ENCODE data around the gene UACA.

DNA sequence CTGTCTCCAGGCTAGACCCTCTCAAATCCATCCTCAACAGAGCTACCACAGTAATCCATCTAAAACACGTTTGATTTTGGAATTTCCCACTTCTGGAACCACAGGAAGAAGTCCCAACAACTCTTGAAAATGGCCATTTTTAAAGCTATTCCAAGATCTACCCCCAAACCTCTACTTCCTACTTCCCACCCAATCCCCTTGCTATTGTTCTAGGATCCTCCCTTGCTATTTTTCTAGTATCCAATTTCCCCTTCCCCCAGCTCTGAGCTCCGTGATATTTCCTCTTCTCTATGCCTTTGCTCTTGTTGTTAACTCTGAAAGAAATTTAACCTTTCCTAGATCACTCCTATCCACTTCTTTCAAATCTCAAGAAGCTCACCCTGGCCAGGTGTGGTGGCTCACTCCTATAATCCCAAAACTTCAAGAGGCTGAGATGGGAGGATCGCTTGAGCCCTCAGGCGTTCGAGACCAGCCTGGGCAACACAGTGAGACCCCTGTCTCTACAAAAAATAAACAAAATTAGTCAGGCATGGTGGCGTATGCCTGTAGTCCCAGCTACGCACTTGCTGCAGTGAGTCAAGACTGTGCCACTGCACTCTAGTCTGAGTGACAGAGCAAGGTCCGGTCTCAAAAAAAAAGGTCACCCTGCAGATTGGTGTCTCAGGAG is 13.0 kb downstream of the UACA start:
- TF ChIP-seq POLR2AphosphoS5 (IDR thresholded peaks at IDR 0.05; ENCODE audit: insufficient read depth, low read depth, low read length) (no peak), EZH2 (IDR thresholded peaks at IDR 0.05; ENCODE audit: borderline replicate concordance, low read depth, low read length, severe bottlenecking) (no peak)
- TF ChIP-seq, protein P1, sequence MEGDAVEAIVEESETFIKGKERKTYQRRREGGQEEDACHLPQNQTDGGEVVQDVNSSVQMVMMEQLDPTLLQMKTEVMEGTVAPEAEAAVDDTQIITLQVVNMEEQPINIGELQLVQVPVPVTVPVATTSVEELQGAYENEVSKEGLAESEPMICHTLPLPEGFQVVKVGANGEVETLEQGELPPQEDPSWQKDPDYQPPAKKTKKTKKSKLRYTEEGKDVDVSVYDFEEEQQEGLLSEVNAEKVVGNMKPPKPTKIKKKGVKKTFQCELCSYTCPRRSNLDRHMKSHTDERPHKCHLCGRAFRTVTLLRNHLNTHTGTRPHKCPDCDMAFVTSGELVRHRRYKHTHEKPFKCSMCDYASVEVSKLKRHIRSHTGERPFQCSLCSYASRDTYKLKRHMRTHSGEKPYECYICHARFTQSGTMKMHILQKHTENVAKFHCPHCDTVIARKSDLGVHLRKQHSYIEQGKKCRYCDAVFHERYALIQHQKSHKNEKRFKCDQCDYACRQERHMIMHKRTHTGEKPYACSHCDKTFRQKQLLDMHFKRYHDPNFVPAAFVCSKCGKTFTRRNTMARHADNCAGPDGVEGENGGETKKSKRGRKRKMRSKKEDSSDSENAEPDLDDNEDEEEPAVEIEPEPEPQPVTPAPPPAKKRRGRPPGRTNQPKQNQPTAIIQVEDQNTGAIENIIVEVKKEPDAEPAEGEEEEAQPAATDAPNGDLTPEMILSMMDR (IDR thresholded peaks at IDR 0.05; ENCODE audit: extremely low read depth in 1 of 2, insufficient read depth in 1 of 2, low read depth in 1 of 2, low read length in 2 of 2): no peak
